Naive thymus-derived CD8-positive, alpha-beta T cell (primary cell): ENCODE data around the gene POLR3A. TPM values are rescaled to one million over a fixed set of nuclear protein-coding genes. Genes with fewer than 3 reads are reported as not detected.

Experiments used
- ATAC-seq, 2 donors: fragments of 150-1000 bp; cut with Tn5 transposase in 1 of 2; sonication (Bioruptor Pico), chemical (Tn5 transposase) in 1 of 2; 1 replicate in 1 of 2; 2 replicates in 1 of 2; pipeline ENCODE4 v1.10.0; 2021; ENCODE audit warnings: mild to moderate bottlenecking in 2 of 2, moderate library complexity in 2 of 2
- POLR2A ChIA-PET: fragments of 350-600 bp; sonication (Branson Sonifier 250); formaldehyde crosslinking; loops from one replicate; lab custom pipeline; 2021; ENCODE audit warnings: antibody characterized with exemption; lab: Charles Lee
- DNase-seq, 10 donors: peaks; one replicate each; pipeline versions ENCODE4 v3.0.0 to v3.0.0-alpha.2; 2020 to 2022
- H3K27ac Mint-ChIP-seq, 10 donors: one replicate each; pipeline ENCODE4 v1.8.0; 2020 to 2022; ENCODE audit warnings: mild to moderate bottlenecking in 10 of 10, mixed read lengths in 10 of 10, moderate library complexity in 4 of 10, inconsistent platforms in 1 of 10
- H3K27me3 Mint-ChIP-seq, 5 donors: one replicate each; pipeline ENCODE4 v1.8.0; 2021 to 2022; ENCODE audit warnings: mixed read lengths in 5 of 5
- H3K36me3 Mint-ChIP-seq, 3 donors: one replicate each; pipeline ENCODE4 v1.8.0; 2020 to 2022; ENCODE audit warnings: mixed read lengths in 3 of 3, mild to moderate bottlenecking in 2 of 3, inconsistent platforms in 1 of 3
- H3K4me1 Mint-ChIP-seq, 4 donors: one replicate each; pipeline ENCODE4 v1.8.0; 2021 to 2022; ENCODE audit warnings: mixed read lengths in 4 of 4
- H3K4me3 Mint-ChIP-seq, 10 donors: one replicate each; pipeline ENCODE4 v1.8.0; 2020 to 2022; ENCODE audit warnings: mild to moderate bottlenecking in 10 of 10, mixed read lengths in 10 of 10, moderate library complexity in 6 of 10, inconsistent platforms in 1 of 10
- H3K9me3 Mint-ChIP-seq, 9 donors: one replicate each; pipeline ENCODE4 v1.8.0; 2020 to 2022; ENCODE audit warnings: mixed read lengths in 9 of 9, mild to moderate bottlenecking in 3 of 9, inconsistent platforms in 1 of 9, moderate library complexity in 1 of 9
- polyA plus RNA-seq, 3 donors: library from polyadenylated mRNA; unstranded; fragments of 300-500 nt; fragmentation: Illumina TruSeq; gene quantifications; one replicate each; pipeline ENCODE4 v1.2.3, GENCODE V29; 2021
- total RNA-seq, 8 experiments: library from RNA in 2 of 8; stranded (reverse) in 2 of 8; gene quantifications; one replicate each; pipeline ENCODE4 v1.2.3 and lab custom pipeline; 2021 to 2026

POLR3A gene
- total and polyA plus RNA-seq, 5 experiments from 2014 or later = 7.3 to 18.1 (median 10.3) TPM

DNA sequence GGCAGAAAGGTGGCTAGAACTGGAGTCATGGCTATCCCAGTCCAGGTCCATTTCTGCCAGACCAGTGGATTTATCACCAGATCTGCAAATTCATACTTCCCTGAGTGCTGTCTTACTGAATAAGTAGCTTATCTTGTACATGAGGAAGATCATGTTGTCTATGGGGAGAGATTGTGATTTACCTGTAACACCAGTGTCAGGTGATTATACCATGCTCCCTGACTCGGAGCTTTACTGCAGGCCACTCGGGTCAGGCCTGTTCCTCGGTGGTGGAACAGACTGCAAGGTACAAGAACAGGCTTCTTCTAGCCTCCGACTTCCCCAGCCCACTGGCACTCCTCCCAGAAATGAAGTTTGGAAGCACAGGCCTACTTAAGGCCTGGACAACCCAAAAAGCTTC, 60.2 kb downstream of the POLR3A start:
- H3K36me3 Mint-ChIP-seq = peaks cover 5 to 9% (median 7%) of the 10 kb centered on the region in 3 donors
- H3K27me3 Mint-ChIP-seq = peaks cover 0 to 10% (median 4%) of the 10 kb centered on the region in 5 donors
- peaks cover 0 to 3% (median 0%) of the 10 kb centered on the region in 9 donors for H3K9me3 Mint-ChIP-seq
- no peak overlapping the region for H3K27ac Mint-ChIP-seq
- POLR2A ChIA-PET = interaction anchor here (1.0 kb wide), 1 partner anchor 65 kb away, joined by 4 read pairs; no protein-coding TSS in a partner anchor
- DNase-seq = no peak
- H3K4me3 Mint-ChIP-seq = no peak overlapping the region
- no peak for ATAC-seq
- H3K4me1 Mint-ChIP-seq = peaks cover 0 to 14% (median 5%) of the 10 kb centered on the region in 4 donors

DNA sequence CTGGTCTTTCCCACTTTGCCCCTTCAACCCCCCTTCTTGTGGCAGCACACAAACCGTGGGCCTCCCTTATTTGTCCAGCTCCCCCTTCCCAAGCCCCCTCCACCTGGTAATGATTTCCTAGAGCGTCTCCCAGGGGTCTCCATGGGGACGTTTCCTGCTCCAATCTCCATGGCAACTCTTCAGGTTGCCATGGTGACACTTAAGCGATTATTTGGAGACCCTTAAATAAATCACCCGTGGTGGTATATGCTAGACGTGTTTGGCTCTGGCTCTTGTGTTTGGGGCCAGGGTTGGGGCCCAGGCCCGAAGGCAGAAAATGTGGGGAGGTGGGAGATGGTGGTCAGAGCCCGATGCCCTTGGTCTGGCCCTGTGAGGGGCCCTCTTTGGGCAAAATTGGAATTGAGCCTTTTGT, 61.7 kb downstream of the POLR3A start:
- Mint-ChIP-seq H3K4me3 (no peak overlapping the region), H3K4me1 (peaks cover 0 to 14% (median 5%) of the 10 kb centered on the region in 4 donors), H3K27me3 (peaks cover 3 to 10% (median 4%) of the 10 kb centered on the region in 5 donors), H3K27ac (peak overlapping the region in 1 of 10 donors; percentile 49), H3K9me3 (peaks cover 0 to 3% (median 0%) of the 10 kb centered on the region in 9 donors), H3K36me3 (peaks cover 5 to 7% (median 5%) of the 10 kb centered on the region in 3 donors)
- POLR2A ChIA-PET = no interaction called here
- DNase-seq (no peak), ATAC-seq (no peak)

DNA sequence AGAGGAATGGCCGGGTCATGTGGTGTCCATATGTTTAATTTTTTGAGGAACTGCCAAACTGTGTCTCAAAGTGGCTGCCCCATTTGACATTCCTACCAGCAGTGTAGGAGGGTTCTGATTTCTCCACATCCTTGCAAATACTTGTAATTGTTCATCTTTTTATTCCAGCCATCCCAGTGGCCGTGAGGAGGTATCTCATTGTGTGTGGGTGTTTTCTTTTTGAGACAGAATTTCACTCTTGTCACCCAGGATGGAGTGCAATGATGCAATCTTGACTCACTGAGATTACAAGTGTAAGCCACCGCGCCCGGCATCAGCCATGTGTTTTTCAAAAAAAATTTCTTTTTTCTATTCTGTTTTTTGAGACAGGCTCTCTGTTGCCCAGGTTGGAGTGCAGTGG, 64.0 kb downstream of the POLR3A start:
- POLR2A ChIA-PET = no interaction called here
- Mint-ChIP-seq H3K27ac (no peak overlapping the region), H3K27me3 (peaks cover 7 to 10% (median 7%) of the 10 kb centered on the region in 5 donors), H3K4me1 (no peaks in the 10 kb centered on the region), H3K36me3 (peaks cover 0 to 10% (median 0%) of the 10 kb centered on the region in 3 donors), H3K4me3 (no peak overlapping the region), H3K9me3 (peaks cover 0 to 3% (median 0%) of the 10 kb centered on the region in 9 donors)
- DNase-seq = no peak
- no peak for ATAC-seq

DNA sequence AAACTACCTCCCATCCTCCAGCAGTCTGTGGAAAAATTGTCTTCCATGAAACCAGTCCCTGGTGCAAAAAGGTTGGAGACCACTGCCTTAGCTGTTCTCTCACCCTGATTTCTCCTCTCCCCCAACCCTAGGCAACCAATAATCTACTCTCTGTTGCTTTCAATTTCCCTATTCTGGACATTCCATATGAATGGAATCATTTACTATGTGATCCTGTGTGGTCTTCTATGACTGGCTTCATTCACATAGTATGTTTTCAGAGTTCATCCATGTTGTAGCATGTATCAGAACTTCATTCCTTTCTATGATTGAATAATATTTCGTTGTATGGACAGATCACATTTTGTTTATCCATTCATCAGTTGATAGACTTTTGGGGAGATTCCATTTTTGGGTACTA, 64.5 kb downstream of the POLR3A start:
- H3K36me3 Mint-ChIP-seq = peaks cover 0 to 10% (median 0%) of the 10 kb centered on the region in 3 donors
- H3K9me3 Mint-ChIP-seq = peaks cover 0 to 3% (median 0%) of the 10 kb centered on the region in 9 donors
- H3K27ac Mint-ChIP-seq = no peak overlapping the region
- no peak for ATAC-seq
- no peak overlapping the region for H3K4me3 Mint-ChIP-seq
- no peaks in the 10 kb centered on the region for H3K4me1 Mint-ChIP-seq
- peaks cover 7 to 10% (median 7%) of the 10 kb centered on the region in 5 donors for H3K27me3 Mint-ChIP-seq
- POLR2A ChIA-PET = no interaction called here
- no peak for DNase-seq

DNA sequence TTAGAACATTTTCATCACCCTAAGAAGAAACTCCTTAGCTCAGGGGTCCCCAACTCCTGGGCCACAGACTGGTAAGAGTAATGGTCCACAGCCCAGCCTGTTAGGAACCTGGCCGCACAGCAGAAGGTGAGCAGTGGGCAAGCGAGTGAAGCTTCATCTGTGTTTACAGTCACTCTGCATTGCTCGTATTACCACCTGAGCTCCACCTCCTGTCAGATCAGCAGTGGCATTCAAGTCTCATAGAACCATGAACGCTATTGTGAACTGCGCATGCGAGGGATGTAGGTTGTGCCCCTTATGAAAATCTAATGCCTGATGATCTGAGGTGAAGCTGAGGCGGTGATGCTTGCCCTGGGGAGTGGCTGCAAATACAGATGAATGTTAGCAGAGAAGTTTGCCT, 65.4 kb downstream of the POLR3A start:
- no peak for ATAC-seq
- Mint-ChIP-seq H3K27ac (peak overlapping the region in 1 of 10 donors; percentile 25), H3K4me3 (no peak overlapping the region), H3K9me3 (peaks cover 0 to 3% (median 0%) of the 10 kb centered on the region in 9 donors), H3K27me3 (peaks cover 7 to 14% (median 8%) of the 10 kb centered on the region in 5 donors), H3K4me1 (no peaks in the 10 kb centered on the region), H3K36me3 (peaks cover 0 to 10% (median 0%) of the 10 kb centered on the region in 3 donors)
- DNase-seq = no peak
- POLR2A ChIA-PET = no interaction called here

DNA sequence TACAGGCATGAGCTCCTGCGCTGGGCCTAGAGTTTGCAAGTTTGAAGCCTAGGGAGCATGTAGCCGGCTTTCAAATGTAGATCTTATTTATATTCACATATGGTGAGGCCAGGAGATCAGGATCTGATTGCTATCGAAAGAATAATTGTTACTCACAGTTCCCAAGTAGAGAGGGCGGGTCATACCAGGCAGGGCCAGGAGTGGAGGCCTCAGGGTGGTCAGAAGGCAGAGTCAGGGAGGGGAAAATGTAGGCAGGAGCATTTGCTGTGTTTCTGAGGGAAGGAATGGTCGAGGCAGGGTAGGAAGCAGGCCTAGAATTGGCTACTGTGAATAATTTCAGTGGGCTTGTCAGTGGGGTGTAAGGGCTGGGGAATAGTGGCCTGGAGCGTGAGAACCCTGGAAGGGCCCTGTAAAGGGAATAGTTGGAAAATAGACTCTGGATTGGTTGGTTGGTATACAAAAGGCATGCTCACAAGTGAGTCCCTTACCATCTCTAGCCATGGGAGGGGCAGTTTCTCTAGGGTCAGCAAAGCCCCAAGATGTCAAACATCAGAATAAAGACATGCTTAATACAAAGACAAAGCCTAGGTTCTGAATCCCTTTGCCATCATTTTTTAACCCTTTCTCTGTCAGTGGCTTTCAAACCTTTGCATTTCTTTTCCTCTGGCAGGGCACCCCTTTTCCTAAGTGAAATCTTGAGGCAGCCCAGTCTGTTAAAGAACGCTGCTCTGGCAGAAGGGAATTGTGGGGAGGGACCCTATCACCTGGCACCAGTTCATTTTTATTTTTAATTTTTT, 66.8 kb downstream of the POLR3A start:
- Mint-ChIP-seq H3K4me1 (no peaks in the 10 kb centered on the region), H3K36me3 (peaks cover 0 to 10% (median 0%) of the 10 kb centered on the region in 3 donors), H3K27me3 (peaks cover 8 to 14% (median 10%) of the 10 kb centered on the region in 5 donors), H3K4me3 (no peak overlapping the region), H3K9me3 (peaks cover 0 to 3% (median 0%) of the 10 kb centered on the region in 9 donors), H3K27ac (no peak overlapping the region)
- ATAC-seq (no peak), DNase-seq (no peak)
- POLR2A ChIA-PET = no interaction called here

DNA sequence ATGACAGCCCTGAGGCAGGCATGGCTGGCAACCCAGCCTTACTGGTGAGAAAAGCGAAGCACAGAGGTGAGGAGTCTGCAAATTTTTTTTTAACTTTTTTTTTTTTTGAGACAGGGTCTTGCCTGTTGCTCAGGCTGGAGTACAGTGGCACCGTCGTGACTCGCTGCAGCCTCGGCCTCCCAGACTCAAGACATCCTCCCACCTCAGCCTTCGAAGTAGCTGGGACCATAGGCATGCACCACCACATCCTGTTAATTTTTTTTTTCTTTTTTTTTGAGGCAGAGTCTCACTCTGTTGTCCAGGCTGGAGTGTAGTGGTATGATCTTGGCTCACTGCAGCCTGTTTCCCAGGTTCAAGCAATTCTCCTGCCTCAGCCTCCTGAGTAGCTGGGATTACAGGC, 67.6 kb downstream of the POLR3A start:
- Mint-ChIP-seq H3K27ac (no peak overlapping the region), H3K9me3 (peaks cover 0 to 3% (median 0%) of the 10 kb centered on the region in 9 donors), H3K27me3 (peaks cover 8 to 14% (median 10%) of the 10 kb centered on the region in 5 donors), H3K36me3 (peaks cover 0 to 10% (median 0%) of the 10 kb centered on the region in 3 donors), H3K4me1 (no peaks in the 10 kb centered on the region), H3K4me3 (no peak overlapping the region)
- DNase-seq (no peak), ATAC-seq (no peak)
- POLR2A ChIA-PET = no interaction called here

DNA sequence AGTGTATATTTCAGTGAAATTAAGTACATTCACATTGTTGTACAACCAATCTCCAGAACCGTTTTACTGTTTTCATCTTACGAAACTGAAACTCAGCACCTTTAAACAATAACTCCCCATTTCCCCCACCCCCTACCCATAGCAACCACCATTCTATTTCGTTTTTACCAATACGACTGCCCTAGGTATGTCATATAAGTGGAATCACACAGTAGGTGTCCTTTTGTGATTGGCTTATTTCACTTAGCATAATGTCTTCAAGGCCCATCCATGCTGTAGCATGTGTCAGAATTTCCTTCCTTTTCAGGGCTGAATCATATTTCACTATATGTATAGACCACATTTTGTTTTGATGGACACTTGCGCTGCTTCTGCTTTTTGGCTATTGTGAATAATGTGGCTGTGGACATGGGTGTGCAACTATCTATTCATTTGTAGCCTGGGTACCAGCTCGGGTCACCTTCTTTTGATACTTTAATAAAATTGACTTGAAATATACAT, 68.4 kb downstream of the POLR3A start:
- POLR2A ChIA-PET = no interaction called here
- H3K27me3 Mint-ChIP-seq = peaks cover 8 to 16% (median 10%) of the 10 kb centered on the region in 5 donors
- H3K4me3 Mint-ChIP-seq = no peak overlapping the region
- DNase-seq = no peak
- peaks cover 0 to 3% (median 0%) of the 10 kb centered on the region in 9 donors for H3K9me3 Mint-ChIP-seq
- no peak overlapping the region for H3K27ac Mint-ChIP-seq
- no peaks in the 10 kb centered on the region for H3K4me1 Mint-ChIP-seq
- peaks cover 0 to 10% (median 0%) of the 10 kb centered on the region in 3 donors for H3K36me3 Mint-ChIP-seq
- no peak for ATAC-seq

DNA sequence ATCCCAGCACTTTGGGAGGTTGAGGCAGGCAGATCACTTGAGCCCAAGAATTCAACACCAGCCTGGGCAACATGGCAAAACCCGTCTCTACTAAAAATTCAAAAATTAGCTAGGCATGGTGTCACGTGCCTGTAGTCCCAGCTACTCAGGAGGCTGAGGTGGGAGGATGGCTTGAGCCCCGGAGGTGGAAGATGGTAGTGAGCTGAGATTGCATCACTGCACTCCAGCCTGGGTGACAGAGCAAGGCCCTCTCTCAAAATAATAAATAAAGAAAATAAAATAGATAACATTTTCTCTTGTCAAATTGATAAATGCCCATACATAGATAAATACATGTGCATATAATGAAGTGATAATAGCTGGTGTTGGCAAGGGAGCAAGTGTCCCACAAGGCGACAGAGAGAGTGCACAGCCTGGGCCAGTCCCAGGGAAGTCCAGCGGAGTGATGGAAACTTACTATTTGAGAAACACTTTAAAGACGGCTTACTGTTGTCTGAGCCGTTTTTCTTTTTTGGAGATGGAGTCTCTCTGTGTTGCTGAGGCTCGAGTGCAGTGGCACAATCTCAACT, 69.3 kb downstream of the POLR3A start:
- H3K9me3 Mint-ChIP-seq = peaks cover 0 to 3% (median 0%) of the 10 kb centered on the region in 9 donors
- POLR2A ChIA-PET = no interaction called here
- H3K27me3 Mint-ChIP-seq = peaks cover 7 to 17% (median 8%) of the 10 kb centered on the region in 5 donors
- H3K4me3 Mint-ChIP-seq = no peak overlapping the region
- H3K36me3 Mint-ChIP-seq = peaks cover 0 to 9% (median 0%) of the 10 kb centered on the region in 3 donors
- DNase-seq (no peak), ATAC-seq (no peak)
- H3K27ac Mint-ChIP-seq = no peak overlapping the region
- no peaks in the 10 kb centered on the region for H3K4me1 Mint-ChIP-seq

DNA sequence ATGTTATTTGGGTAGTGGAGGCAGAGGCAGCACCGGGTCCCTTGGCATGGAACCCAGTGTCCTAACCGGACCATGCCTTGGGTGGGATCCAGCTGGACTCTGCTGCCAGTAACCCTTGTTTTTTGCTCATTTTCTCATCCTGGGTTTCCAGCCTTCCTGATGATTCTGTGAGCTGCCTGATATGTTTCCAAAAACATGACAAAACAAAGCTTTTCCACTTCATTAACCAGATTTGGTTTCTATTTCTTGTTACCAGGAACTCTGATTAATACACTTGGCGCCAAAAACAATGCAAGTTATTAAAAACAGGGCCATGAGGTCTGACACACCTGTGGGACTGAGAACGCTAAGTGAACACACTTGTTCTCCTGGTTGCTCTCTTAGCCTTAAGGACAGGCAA, 69.9 kb downstream of the POLR3A start:
- peaks cover 1 to 14% (median 5%) of the 10 kb centered on the region in 5 donors for H3K27me3 Mint-ChIP-seq
- POLR2A ChIA-PET = no interaction called here
- H3K9me3 Mint-ChIP-seq = no peaks in the 10 kb centered on the region

DNA sequence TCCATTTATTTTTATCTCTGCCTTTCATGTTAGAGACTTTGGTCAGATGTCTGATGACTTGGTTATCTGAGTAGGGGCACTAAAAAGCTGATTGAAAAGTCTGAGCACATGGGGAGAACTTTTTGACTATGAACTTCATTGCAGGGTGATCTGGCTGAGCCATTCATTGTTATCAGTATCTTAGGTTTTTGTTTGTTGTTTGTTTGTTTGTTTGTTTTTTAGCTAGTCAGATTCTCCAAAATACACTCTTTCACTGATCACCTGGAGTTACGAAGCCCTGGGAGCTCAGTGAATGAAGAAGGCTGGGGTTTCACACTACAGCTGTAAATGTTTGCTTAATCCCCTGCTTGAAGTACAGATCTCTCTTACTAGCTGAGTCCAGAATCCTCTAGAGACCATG, 74.2 kb downstream of the POLR3A start:
- H3K36me3 Mint-ChIP-seq = peaks cover 0 to 11% (median 11%) of the 10 kb centered on the region in 3 donors
- POLR2A ChIA-PET = no interaction called here
- peaks cover 0 to 31% (median 21%) of the 10 kb centered on the region in 9 donors for H3K9me3 Mint-ChIP-seq
- H3K27ac Mint-ChIP-seq = no peak overlapping the region
- no peak for DNase-seq
- no peak overlapping the region for H3K4me3 Mint-ChIP-seq
- ATAC-seq = no peak
- no peaks in the 10 kb centered on the region for H3K4me1 Mint-ChIP-seq
- peaks cover 5 to 15% (median 7%) of the 10 kb centered on the region in 5 donors for H3K27me3 Mint-ChIP-seq

More for the DNA sequence above, 69.9 kb downstream of the POLR3A start:
- DNase-seq (no peak), ATAC-seq (no peak)
- peaks cover 0 to 5% (median 0%) of the 10 kb centered on the region in 3 donors for H3K36me3 Mint-ChIP-seq
- no peaks in the 10 kb centered on the region for H3K4me1 Mint-ChIP-seq
- H3K27ac Mint-ChIP-seq = no peak overlapping the region
- no peak overlapping the region for H3K4me3 Mint-ChIP-seq

DNA sequence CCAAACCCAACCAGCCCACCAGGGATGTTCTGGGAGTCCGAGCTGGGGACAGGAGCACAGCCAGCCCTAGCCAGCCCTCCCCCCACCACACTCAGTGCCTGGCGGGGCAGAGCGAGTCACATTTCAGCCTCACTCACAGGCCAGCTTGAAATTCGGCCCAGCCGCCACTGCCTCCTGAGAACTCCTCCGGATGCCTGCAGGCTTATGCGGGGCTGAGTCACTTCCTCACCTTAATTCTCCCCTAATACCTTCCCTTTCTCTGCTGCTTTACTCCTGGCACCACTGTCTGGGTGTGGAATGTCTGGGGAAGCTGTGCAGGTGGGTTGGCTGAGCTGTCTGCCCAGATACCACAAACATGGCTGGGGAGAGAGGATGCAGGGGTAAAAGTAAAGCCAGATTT, 80.1 kb downstream of the POLR3A start:
- H3K27me3 Mint-ChIP-seq = peaks cover 8 to 36% (median 26%) of the 10 kb centered on the region in 5 donors
- H3K27ac Mint-ChIP-seq = no peak overlapping the region
- DNase-seq (no peak), ATAC-seq (no peak)
- H3K4me1 Mint-ChIP-seq = no peaks in the 10 kb centered on the region
- no peak overlapping the region for H3K4me3 Mint-ChIP-seq
- H3K36me3 Mint-ChIP-seq = peaks cover 0 to 11% (median 11%) of the 10 kb centered on the region in 3 donors
- POLR2A ChIA-PET = no interaction called here
- peaks cover 0 to 39% (median 23%) of the 10 kb centered on the region in 9 donors for H3K9me3 Mint-ChIP-seq

DNA sequence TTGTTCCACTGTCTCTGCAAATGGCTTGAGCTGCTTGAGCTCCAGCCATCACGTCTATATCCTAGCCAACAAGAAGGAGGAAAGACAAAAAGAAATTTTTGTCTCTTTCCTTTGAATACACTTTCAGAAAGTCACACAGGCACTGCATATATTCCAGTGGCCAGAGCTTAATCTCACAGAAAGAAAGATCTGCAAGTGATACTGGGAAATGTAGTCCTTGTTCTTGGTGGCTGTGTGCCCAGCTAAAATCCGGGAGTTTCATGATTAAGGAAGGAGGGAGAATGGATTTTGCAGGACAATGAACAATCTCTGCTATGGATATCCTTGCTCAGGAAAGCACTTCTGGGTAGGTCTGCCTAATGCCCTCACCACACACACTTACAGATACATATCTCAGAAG, 83.2 kb downstream of the POLR3A start:
- H3K27ac Mint-ChIP-seq = no peak overlapping the region
- H3K4me3 Mint-ChIP-seq = no peak overlapping the region
- peaks cover 10 to 47% (median 21%) of the 10 kb centered on the region in 5 donors for H3K27me3 Mint-ChIP-seq
- H3K36me3 Mint-ChIP-seq = peaks cover 0 to 8% (median 7%) of the 10 kb centered on the region in 3 donors
- H3K9me3 Mint-ChIP-seq = peaks cover 0 to 19% (median 10%) of the 10 kb centered on the region in 9 donors
- no peak for DNase-seq
- H3K4me1 Mint-ChIP-seq = no peaks in the 10 kb centered on the region
- POLR2A ChIA-PET = no interaction called here
- ATAC-seq = no peak
